ENCODE data around the gene PKDREJ.
A peak's percentile ranks its signal among the peaks of the same experiment; 100 is the strongest.

Gene PKDREJ

GRCh38 chr22:46300491-46300890 lies 37.3 kb upstream of the PKDREJ start:
- Histone ChIP-seq H3K27me3 (replicated peaks; ENCODE audit: insufficient read depth, low read length) (no peaks in the 10 kb centered on the region), H3K4me1 (ENCODE audit: low read length) (peaks cover 10% of the 10 kb centered on the region), H4K20me1 (ENCODE audit: insufficient read depth, low read length) (no peaks in the 10 kb centered on the region), H2AFZ (ENCODE audit: low read length) (no peak overlapping the region), H3K9me3 (replicated peaks; ENCODE audit: insufficient read depth, low read length) (no peaks in the 10 kb centered on the region), H3K9ac (ENCODE audit: low read length) (no peak overlapping the region), H3K4me2 (ENCODE audit: low read depth, low read length) (no peak overlapping the region), H3K27ac (ENCODE audit: low read length) (no peak overlapping the region), H3F3A (ENCODE audit: insufficient read depth, low read length) (peaks cover 13% of the 10 kb centered on the region), H3K4me3 (ENCODE audit: low read length) (no peak overlapping the region), H3K36me3 (replicated peaks; ENCODE audit: insufficient read depth, low read length) (peaks cover 13% of the 10 kb centered on the region; the same call in 1 of the 2 replicates), H3K79me2 (ENCODE audit: low read length) (peaks cover 91% of the 10 kb centered on the region), H3K9me2 (replicated peaks; ENCODE audit: insufficient read depth, low read length) (no peaks in the 10 kb centered on the region)
- no peak for TF ChIP-seq EZH2 (optimal IDR thresholded peaks at IDR 0.05; ENCODE audit: low read depth, low read length)
- no peak for TF ChIP-seq EZH2phosphoT487 (IDR thresholded peaks at IDR 0.05; ENCODE audit: low read length)
- TF ChIP-seq CTCF (IDR thresholded peaks at IDR 0.05; ENCODE audit: low read length), result no peak
- no peak for DNase-seq

- no peak for DNase-seq
- no peak overlapping the region for H3K4me2 ChIP-seq (ENCODE audit: low read depth, low read length)
- no peak overlapping the region for H3K9ac ChIP-seq (ENCODE audit: low read length)
- peaks cover 80% of the 10 kb centered on the region for H3K79me2 ChIP-seq (ENCODE audit: low read length)
- H3K4me1 ChIP-seq (ENCODE audit: low read length), result peaks cover 21% of the 10 kb centered on the region
- no peak overlapping the region for H3K4me3 ChIP-seq (ENCODE audit: low read length)
- no peak overlapping the region for H3K27ac ChIP-seq (ENCODE audit: low read length)
- peaks cover 22% of the 10 kb centered on the region for H3F3A ChIP-seq (ENCODE audit: insufficient read depth, low read length)
- H2AFZ ChIP-seq (ENCODE audit: low read length), result no peak overlapping the region
- peaks cover 10% of the 10 kb centered on the region; the same call in 1 of the 2 replicates for H3K36me3 ChIP-seq (replicated peaks; ENCODE audit: insufficient read depth, low read length)
- H4K20me1 ChIP-seq (ENCODE audit: insufficient read depth, low read length), result no peaks in the 10 kb centered on the region
- no peaks in the 10 kb centered on the region for H3K9me3 ChIP-seq (replicated peaks; ENCODE audit: insufficient read depth, low read length)
- TF ChIP-seq CTCF (IDR thresholded peaks at IDR 0.05; ENCODE audit: low read length) (no peak), EZH2 (optimal IDR thresholded peaks at IDR 0.05; ENCODE audit: low read depth, low read length) (no peak), EZH2phosphoT487 (IDR thresholded peaks at IDR 0.05; ENCODE audit: low read length) (no peak)
- H3K27me3 ChIP-seq (replicated peaks; ENCODE audit: insufficient read depth, low read length), result no peaks in the 10 kb centered on the region
- no peaks in the 10 kb centered on the region for H3K9me2 ChIP-seq (replicated peaks; ENCODE audit: insufficient read depth, low read length)
Observed at GRCh38 chr22:46299101-46299500, 36.0 kb upstream of the PKDREJ start.

GRCh38 chr22:46297151-46297812 lies 34.1 kb upstream of the PKDREJ start:
- no peaks in the 10 kb centered on the region for H3K27me3 ChIP-seq (replicated peaks; ENCODE audit: insufficient read depth, low read length)
- no peaks in the 10 kb centered on the region for H3K9me3 ChIP-seq (replicated peaks; ENCODE audit: insufficient read depth, low read length)
- H3K4me2 ChIP-seq (ENCODE audit: low read depth, low read length), result peak overlapping the region; percentile 99
- peak overlapping the region; percentile 83 for H3K4me3 ChIP-seq (ENCODE audit: low read length)
- H3K9me2 ChIP-seq (replicated peaks; ENCODE audit: insufficient read depth, low read length), result no peaks in the 10 kb centered on the region
- TF ChIP-seq EZH2 (optimal IDR thresholded peaks at IDR 0.05; ENCODE audit: low read depth, low read length), result no peak
- TF ChIP-seq CTCF (IDR thresholded peaks at IDR 0.05; ENCODE audit: low read length), result no peak
- TF ChIP-seq EZH2phosphoT487 (IDR thresholded peaks at IDR 0.05; ENCODE audit: low read length), result no peak
- H3K79me2 ChIP-seq (ENCODE audit: low read length), result peaks cover 63% of the 10 kb centered on the region
- H2AFZ ChIP-seq (ENCODE audit: low read length), result peak overlapping the region; percentile 40
- H3K9ac ChIP-seq (ENCODE audit: low read length), result peak overlapping the region; percentile 94
- peak; percentile 36 for DNase-seq
- H3K27ac ChIP-seq (ENCODE audit: low read length), result peak overlapping the region; percentile 42; the same call in 1 of the 2 replicates
- peaks cover 39% of the 10 kb centered on the region for H3K4me1 ChIP-seq (ENCODE audit: low read length)
- H4K20me1 ChIP-seq (ENCODE audit: insufficient read depth, low read length), result no peaks in the 10 kb centered on the region
- H3F3A ChIP-seq (ENCODE audit: insufficient read depth, low read length), result peaks cover 36% of the 10 kb centered on the region
- peaks cover 10% of the 10 kb centered on the region; the same call in 1 of the 2 replicates for H3K36me3 ChIP-seq (replicated peaks; ENCODE audit: insufficient read depth, low read length)

All from MM.1S (cell line).